Body of pancreas (tissue), 4 donors: Measurements from ENCODE around the gene HMOX2.

Experiments used
- POLR2A ChIP-seq, 3 donors: fragments of 450-650 bp; IDR thresholded peaks; one replicate each; pipeline ENCODE4 v1.6.1; 2016; ENCODE audit warnings: antibody characterized with exemption in 3 of 3, mild to moderate bottlenecking in 2 of 3
- TF ChIP-seq, protein P1 (sequence below), 7 experiments: fragments of 450-650 bp in 4 of 7; fragments of 200-600 bp in 3 of 7; sonication (generic) in 3 of 7; IDR thresholded peaks; one replicate each; pipeline ENCODE4 v1.5.1; 2016 to 2019; ENCODE audit warnings: antibody characterized with exemption in 7 of 7

DNA sequence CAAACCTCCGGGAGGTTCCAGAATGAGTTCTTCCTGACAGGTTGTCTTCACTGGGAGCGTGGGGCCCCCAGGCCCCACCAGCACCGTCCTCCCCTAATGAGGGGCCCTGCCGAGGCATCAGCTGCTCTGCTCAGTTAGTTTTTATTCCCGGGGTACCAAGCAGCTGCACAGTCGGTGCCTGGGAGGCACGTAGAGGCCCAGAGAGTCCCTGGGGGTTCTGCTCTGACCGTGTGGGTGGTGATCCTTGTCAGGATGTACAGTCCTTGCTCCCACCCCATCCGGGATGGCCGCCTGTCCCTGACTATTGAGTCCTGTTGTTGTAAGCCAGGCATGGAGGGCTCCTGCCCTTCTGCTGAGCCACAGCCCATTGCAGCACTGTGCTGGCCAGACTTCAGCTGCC lies 20.2 kb upstream of the HMOX2 start:
- TF ChIP-seq, protein P1, sequence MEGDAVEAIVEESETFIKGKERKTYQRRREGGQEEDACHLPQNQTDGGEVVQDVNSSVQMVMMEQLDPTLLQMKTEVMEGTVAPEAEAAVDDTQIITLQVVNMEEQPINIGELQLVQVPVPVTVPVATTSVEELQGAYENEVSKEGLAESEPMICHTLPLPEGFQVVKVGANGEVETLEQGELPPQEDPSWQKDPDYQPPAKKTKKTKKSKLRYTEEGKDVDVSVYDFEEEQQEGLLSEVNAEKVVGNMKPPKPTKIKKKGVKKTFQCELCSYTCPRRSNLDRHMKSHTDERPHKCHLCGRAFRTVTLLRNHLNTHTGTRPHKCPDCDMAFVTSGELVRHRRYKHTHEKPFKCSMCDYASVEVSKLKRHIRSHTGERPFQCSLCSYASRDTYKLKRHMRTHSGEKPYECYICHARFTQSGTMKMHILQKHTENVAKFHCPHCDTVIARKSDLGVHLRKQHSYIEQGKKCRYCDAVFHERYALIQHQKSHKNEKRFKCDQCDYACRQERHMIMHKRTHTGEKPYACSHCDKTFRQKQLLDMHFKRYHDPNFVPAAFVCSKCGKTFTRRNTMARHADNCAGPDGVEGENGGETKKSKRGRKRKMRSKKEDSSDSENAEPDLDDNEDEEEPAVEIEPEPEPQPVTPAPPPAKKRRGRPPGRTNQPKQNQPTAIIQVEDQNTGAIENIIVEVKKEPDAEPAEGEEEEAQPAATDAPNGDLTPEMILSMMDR (IDR thresholded peaks at IDR 0.05) = no peak
- no peak for TF ChIP-seq POLR2A (IDR thresholded peaks at IDR 0.05)
